NCI-H526 (cell line): ENCODE measurements around the gene CALU.

ENCODE experiments used
- DNase-seq, 2 experiments: peaks; one replicate each; lab custom pipeline; 2025; lab: John Stamatoyannopoulos, UW

The CALU gene

DNA sequence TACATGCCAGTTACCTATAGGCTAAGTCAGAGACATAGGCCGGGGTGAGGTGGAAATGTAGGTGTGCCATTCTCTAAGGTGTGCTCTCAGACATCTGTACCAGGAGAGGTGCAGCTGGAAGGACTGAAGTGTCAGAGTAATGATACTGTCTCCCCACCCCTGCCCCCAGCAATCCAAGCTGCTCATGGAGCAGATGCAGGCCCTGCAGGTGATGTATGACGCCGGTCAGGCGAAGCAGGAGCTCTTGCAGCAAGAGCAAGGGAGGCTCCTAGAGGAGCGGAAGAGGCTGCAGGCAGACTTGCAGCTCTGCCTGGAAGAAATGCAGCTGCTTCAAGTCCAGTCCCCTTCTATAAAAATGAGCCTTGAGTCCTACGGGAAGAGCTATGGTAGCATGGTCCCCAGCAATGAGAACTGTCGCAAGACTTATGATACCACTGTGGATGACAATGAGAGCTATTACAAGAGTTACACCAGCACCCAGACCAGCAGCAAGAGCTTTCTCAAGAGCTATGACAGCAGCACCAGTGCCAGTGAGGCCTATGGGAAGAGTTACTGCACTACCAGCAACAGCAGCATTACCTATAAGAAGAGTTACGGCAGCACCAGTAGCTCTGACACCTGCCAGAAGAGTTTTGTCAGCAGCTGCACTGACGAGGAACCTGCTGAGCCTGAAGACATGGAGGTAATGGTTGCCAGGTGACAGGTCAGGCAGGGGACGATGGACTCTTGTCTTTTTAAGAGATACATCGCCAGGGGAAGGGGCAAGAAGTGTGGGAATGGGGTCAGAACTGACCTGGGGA lies 72.7 kb downstream of the CALU start:
- no peak for DNase-seq

DNA sequence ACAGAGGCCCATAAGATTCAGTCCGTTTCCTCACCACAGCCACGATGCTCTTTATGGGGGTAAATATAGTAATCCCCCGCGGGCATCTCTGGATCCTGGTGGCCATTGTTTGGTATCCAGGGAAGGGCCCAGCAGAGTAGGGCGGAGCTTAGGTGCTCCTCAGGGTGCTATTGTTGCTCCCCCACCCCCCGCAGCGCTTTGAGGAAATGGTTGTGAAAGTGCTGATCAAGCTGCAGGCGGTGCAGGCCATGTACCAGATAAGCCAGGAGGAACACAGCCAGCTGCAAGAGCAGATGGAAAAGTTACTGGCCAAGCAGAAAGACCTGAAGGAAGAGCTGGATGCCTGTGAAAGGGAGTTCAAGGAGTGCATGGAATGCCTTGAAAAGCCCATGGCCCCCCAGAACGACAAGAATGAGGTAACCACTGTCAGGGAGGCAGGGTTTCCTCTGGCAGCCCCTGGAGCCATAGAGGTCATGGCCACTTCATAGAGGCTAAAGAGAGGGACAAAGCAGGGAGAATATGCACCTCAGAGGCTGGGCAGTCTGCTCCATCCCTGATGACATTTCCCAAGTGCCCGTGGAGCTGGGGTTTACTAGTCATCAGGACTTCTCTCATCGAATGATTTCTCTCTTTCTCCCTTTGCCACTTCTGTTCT lies 73.5 kb downstream of the CALU start:
- DNase-seq: no peak

DNA sequence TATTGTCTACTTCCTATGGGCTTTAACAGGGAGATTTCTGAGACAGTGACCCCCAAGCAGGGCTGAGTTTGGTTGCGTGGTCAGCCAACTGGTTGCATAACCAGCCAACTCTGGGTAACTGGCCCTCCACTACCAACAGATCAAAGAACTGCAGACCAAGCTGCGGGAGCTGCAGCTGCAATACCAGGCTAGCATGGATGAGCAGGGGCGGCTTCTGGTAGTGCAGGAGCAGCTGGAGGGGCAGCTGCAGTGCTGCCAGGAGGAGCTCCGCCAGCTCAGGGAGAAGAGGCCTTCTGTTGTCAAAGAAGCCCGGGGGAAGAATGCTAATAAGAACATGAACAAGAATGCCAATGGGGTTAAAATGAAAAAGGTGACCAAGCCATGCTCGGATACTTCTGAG lies 75.3 kb downstream of the CALU start:
- no peak for DNase-seq

DNA sequence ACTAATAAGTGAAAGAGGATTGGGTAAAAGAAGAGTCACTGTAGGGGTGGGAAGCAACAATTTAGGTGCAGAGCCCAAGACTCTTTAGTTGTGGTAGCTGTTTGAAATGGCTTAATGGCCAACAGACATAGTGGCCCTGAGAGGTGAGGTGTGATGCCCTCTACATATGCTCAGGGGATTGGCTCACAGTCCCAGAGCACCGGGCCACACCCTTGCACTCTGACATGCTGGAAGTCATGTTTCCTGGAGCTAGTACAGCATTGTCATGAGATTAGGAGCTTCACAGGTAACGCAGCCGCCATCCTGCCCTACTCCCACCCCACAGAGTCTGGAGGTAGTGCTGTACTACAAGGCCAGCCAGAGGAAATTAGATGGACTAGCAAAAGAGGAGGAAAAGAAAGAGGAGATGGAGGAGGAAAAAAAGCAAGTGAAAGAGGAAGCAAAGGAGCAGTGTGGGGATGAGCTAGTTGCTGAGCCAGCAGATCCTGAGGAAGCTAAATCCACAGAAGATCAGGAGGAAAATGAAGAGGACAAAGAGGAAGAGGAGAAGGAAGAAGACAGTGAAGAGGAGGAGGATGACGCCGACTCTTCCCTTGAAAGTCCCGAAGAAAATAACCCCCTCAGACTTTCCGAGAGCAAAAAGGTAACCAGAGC lies 76.3 kb downstream of the CALU start:
- no peak for DNase-seq

DNA sequence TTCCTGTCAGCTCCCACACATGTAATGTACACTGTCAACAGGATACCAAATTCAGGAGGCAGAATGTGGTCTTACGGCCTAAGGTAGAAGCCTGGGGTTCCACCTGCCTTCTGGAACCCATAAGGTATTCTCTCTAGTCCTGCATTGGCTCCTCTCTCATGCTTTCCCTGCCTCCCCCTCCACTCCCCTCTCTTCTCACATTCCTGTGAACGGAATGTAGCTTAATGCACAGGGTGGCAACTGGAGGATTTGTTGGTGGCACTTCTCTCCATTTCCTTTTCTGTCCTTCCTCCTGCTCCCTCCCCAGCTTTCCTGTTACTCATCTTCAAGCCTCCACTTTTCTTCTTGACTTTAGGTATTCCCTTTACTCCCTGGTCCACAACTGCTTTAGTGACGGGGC lies 79.5 kb downstream of the CALU start:
- no peak for DNase-seq
